HG03103 (cell line): ENCODE measurements around the gene MPPED2.
"Not testable (repeated sequence)": the region's sequence is repeated elsewhere in the genome, so short reads cannot be mapped to it uniquely, and the experiment has no call there.

Experiments
- ATAC-seq: cut with Tn5 transposase; IDR thresholded peaks from one replicate; pipeline ENCODE4 v1.9.1; 2021; ENCODE audit warnings: low read depth; ENCODE audit not compliant: unreplicated experiment

MPPED2 gene

DNA sequence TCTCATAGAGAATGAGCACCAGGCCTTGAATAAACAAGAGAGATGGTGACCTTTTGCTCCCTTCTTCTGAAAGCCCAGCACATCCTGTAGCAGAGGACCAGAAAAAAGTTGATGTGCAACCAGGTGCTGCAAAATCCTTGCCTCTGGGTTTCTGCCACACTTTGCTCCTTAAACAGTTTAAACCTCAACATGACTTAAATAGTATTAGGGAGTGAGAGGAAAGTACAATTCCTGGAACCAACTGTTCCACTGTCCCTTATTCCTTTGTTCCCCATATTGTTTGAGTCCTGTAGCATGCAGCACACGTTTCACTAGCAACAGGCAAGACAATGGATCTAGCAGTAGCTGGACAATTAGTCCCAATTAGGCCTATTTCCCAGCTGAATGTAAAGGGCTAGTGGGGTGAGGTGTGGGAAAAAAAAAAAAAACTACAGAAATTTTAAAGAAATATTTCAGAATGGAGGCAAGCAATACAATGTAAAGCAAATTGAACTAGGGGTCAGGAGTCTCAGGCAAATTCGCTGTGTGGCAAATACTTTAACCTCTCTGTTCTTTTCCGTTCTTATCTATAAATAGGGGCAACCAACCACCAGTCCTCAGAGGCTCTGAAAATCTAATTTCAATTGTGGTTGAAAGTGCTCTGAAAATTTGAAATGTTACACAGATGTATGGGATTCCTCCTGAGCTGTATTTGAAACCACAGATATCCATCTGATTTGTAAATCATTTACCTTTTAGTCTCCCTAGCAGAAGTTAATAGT, 6.6 kb downstream of the MPPED2 start:
- no peak for ATAC-seq

DNA sequence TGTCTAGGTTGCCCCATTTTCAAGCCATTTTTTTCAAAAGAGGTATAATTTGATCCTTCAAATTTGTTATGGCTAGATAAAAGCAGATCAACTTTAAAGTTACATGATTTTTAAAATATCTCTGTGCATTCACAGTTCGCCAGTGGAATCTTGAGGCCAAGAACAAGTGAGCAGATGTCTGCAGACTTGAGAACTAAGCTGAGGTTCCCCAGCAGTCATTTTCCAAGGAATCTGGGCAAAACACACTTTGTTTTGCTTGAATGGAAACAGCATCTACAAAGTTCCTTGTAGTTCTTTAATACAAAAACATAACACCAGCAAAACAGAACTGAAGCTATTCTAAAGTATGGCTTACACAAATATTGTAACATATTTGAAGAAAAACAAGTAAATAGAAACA, 7.7 kb downstream of the MPPED2 start:
- no peak for ATAC-seq

DNA sequence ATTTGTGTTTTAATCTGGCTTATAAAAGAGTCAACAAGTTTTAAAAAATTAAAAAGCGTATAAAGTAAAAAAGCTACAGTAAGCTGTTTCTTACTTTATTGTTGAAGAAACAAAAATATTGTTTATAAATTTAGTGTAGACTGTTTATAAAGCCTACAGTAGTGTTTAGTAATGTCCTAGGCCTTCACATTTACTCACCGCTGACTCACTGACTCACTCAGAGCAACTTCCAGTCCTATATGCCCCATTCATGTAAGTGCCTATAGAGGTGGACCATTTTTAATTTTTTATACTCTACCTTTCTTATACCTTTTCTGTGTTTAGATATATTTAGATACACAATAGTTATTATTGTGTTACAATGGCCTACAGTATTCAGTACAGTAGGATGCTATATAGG, 12.2 kb downstream of the MPPED2 start:
- ATAC-seq: no peak

DNA sequence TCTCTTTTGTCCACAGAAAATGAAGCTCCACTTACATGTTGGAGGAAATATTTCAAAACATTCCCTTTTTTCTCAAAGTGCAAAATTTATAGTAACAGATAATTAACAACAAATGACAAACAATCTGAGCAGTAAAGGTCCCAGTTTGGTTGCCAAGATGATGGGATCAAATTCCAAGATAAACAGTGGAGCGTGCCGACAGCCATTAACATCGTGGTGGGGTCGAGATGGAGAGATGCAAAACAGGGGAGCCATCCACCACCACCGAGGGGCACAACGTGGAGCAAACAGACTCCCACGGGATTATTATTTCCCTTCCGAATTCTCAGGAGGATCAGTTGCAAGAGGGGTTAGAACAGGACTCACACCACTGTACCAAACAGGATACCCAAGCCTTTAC, 17.2 kb downstream of the MPPED2 start:
- ATAC-seq: no peak

DNA sequence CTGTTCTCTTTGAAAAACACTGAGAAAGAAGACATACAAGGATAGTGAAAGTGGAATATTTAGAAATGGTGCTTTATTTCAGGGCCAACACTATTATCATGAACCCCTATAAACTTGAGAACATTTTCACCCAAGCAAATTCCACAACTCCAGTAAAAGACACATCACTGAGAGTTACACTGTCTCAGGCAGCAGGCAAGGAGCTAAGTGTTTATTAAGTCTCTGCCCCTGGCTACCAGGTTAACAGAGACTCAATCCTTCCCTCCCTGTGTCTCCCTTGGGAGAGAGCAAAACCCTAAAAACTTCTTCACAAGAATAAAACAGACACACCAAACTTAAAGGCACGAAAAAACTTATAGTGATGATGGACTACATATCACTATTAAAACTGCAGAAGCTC, 18.5 kb downstream of the MPPED2 start:
- ATAC-seq: no peak

DNA sequence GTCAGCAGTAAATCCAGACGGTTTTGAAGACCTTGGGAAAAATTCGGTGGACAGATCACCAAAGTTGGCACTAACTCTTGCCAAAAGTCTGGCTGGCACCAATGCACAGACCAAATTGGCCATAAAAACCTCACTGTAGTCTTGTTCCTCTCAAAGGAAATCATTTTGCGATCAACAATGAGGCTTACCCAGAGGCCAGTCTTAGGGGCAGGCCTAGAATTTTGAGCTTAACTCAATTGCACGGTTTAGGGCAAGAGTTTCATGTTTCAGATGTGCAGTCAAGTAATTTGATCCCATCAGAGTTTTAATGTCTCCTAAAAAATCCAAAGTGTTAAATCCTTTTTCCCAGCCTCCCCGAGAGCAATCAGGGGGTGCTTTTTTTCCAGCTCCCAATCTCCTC, 19.0 kb downstream of the MPPED2 start:
- no peak for ATAC-seq

DNA sequence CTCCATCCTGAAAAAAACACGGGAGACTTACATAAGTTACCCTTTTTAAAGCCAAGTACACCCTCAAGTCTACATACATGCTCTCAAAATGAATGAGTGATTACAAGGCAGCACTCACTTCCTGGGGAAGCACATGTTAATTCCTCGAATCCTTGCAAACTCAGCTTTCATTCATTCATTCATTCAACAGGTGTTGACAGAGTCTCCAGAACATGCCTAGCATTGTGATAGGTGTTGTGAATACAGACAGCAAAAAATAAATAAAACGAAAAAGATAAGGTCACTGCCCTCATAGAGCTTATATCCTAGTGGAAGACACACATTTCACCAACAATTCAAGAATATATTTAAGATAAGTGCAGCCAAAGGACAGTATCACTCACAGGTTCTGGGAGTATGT, 19.7 kb downstream of the MPPED2 start:
- ATAC-seq: no peak

DNA sequence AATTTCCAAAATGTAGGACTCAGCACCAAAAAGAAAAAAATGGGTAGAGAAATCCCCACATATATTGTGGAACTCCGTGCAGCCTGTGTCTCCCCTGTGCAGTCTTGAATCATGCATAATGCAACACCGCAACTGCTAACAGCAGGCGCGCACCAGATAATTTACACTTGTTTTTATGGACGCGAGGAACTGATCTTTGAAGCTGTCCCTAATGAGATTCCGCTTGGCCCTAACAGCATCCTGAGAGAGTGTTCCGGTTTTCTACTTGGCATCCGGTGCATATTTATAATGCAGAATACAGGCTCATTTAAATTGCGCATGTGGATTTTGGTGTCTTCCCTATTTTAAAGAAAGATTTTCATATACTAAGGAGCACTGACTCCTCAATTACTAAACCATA, 21.1 kb downstream of the MPPED2 start:
- no peak for ATAC-seq

DNA sequence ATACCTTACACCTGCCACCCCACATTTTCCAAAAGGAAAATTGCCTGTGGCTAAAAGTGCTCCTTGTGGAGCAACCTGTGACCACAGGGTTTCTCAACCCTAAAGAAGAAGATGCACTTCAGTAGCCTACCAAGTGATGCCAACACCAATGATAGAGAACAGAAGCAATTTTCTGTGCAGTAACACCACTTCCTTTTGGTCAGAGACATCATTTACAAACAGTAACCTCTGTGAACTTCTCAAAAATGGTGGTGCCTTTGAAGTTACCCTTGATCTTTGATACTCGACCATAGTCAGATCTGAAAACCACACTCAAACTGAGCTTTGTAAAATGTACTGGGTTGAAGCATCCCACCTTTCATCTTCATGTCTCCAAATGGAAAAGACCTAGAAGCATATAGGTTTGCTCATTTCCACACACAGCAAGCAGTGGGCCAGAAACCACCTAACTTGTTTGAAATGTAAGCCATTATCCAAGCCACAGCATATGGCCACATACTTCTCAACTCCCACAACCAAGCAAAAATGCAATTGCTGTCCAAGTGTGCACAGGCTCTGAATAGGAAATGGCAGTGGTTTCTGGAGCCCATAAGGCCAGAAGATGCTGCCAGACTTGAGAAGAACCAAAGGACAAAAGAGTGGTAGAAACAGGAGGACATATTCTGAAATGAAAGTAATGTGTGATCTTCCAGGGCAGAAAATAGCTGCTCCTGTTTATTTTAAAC, 24.3 kb downstream of the MPPED2 start:
- no peak for ATAC-seq

DNA sequence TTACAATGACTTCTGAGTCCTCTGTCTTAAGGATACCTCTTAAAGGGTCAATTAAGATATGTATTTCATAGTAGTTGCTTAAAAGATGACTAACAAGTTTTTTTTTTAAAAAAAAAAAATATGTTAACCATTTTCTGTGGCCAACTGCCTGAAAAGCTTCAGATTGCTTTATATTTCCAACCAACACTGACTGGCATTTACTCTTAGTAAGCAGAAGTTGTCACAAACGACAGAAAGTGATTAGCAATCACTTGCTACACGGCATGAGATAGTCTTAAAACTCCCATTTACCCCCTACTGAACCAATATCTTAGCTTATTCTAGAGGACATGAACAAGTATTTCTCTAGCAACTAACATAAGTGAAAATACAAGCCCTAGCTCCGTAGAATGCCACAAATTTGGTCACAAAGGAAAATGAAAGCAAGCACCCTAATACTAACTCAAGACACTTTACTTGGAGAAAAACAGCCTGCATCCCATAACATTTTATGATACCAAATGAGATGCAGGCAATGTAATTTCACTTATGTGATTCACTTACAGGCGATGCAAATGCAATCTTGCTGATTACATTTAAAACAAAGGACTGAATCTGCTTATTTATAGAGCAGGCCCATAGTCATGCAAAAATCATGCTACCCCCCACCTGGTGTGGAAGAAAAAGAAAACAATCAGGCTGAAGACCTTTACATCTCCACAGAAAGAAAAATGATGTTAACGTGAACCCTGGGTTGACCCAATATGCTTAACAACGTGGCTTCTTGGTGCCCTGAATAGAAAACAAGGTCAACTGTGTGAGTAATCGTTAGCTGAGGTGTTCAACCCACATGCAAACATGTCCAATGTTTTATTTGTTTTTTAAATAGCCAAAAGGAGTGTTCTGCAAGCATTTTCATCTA, 25.7 kb downstream of the MPPED2 start:
- no peak for ATAC-seq

DNA sequence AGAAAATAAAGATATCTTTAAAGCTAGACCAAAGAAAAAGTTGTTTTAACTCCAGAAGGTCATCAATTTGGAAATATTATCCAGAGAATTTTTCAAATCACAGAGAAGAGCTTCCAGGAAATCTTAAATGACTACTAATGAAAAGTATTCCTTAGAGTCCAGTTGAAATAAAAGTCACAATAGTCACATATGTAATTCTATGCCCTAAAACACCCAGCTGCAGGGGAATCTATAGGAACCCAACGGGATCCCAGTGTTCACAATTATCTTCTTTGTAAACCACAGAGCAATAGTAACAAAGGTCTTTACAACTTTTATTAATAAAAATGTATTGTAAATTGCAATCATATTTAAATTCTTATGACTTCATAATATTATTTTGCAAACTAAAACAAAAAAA, 27.1 kb downstream of the MPPED2 start:
- no peak for ATAC-seq

DNA sequence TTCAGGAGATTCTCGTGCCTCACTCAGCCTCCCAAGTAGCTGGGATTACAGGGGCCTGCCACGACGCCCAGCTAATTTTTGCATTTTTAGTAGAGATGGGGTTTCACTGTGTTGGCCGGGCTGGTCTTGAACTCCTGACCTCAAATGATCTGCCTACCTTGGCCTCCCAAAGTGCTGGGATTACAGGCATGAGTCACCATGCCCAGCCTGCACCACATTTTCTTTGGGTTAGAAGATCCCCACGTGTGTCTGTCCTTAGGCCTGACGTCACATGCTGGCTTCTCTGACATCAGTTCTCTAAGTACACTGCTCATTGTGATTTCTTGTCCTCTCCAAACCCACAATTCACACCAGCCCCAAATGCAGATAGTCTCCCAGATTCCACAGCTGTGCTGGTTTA, 31.6 kb downstream of the MPPED2 start:
- not testable (repeated sequence) for ATAC-seq

DNA sequence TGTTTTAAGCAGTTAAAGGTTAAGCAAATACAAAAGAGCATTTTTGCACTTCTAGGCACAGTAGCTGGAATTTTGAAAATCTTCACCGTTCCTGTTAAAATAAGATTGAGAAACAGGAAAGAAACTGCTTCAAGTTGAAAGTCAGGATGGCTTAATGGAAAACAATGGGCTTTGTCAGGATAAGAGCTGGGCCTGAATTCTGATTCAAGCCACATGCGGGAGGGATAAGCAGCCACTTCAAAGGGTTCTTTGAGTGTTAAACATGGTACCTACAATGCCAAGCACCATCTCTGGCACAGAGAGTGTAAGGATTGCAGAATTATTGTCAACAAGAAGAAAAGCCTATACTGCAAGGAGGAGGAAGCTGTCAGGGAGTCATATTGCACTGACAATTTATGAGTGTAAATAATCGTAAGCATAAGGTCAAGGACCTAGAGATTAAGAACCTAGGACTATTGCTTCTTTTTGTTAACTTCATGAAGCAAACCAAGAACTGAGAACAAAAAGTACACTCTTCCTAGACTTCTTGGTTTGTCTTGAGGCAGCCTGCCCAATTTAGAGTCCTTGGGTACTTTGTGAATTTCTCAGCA, 32.5 kb downstream of the MPPED2 start:
- no peak for ATAC-seq

DNA sequence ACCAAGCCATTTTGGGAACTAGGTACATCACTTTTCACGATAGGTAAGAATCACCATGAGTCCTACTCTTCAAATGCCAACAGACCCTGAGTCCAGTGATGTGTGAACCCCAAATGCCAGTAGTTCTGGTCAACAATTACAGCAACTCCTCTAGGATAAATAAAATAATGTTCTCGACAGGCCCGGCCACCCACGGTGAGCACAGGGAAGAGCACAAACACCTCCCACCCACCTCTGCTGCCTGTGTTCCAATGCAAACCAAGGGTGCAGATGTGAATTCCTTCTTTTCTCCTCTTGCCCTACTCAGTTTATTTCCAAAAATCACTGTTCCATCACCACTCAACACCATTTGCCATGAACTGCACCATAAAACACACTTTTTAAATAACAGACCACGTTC, 33.3 kb downstream of the MPPED2 start:
- ATAC-seq: no peak

DNA sequence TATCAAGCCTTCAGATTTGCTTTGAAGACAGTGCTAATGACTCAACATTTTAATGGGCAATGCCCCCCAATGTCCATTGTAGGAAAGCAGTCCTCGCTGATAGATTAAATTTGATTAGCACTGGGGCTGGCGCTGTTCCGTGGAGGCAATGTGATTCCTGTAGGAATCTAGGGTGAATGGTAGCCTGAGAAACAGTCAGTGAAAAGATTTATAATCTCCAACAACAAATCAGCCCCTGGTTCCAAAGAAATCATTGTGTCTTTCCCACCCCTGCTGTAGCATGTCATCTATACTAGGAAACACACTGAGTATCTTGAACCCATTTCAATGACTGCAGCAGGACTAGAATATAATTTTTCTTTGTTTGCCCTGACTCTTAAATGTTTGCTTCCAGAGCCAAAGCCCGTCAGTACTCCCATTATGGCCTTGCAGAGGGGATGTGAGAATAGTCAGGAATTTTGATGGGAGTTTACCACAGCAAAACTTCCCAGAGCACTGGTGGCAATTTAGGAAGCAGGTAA, 36.1 kb downstream of the MPPED2 start:
- no peak for ATAC-seq

DNA sequence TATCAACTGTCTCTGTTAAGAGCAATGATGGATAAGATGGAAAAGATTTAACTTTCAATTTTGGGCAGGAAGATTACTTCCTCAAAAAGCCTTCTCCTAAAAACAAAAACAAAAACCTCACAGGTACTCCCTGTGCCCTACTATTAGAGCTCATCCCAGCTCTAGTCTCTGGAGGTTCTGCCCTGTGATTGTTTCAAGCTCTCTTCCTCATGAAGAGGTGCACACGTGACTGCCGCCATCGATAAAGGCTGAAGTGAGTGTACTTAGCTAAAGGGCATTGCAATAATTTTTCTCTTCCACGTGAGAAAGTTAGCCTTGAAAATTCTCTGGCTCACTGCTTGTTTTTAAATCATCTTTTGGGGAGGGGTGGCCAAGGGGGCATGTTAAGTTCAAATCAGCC, 36.6 kb downstream of the MPPED2 start:
- no peak for ATAC-seq

DNA sequence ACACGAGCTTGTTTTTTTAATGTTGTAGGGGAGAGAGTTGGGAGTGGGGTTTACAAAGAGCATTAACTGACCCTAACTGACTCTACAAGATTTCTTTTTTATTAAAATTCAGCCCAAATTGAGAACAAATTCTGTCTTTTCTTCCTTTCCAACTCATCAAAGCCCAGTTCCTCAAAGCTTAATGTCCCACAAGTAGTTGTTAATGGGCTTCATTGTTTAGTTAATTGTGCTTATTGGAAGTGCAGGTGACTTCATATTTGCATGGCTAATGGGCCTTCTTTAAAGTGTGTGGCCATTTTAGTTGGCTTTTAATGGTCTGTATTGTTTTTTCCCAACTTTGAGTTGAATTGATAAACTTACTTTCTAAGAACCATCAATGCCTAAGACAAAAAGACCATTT, 39.8 kb downstream of the MPPED2 start:
- no peak for ATAC-seq

DNA sequence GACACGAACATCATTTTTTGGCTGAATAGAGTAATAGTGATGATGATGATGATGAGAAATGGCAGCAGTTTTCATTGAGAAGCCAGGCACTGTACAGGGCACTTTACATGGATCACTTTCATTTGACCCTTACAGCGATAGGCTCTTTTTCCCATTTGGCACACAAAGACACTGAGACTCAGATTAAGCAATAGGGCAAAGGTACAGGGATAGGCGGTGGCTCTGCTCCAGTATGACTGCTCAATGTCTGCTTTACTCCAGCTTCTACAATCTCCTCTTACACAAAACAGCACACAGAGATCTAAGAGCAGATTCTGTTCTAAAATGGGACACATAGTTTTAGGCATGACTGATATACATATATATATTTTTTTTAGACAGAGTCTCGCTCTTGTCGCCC, 40.6 kb downstream of the MPPED2 start:
- no peak for ATAC-seq

DNA sequence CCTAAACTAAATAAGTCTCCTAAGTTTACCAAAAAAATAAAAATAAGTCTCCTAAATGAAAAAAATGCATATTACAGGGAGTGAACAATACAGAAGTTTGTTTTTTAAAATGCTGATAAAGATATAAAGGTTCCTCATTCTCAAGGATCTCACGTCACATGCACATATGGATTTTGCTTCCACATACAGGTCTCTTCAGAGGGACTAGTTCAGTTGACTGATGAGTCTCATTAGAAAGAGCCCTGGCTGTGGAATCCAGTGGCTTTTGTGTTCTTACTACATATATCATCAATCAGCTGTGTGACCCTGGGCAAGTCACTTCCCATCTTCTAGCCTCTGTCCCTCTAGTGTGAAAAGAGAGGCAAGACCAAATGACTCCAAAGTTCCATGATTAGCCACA, 43.1 kb downstream of the MPPED2 start:
- ATAC-seq: no peak

DNA sequence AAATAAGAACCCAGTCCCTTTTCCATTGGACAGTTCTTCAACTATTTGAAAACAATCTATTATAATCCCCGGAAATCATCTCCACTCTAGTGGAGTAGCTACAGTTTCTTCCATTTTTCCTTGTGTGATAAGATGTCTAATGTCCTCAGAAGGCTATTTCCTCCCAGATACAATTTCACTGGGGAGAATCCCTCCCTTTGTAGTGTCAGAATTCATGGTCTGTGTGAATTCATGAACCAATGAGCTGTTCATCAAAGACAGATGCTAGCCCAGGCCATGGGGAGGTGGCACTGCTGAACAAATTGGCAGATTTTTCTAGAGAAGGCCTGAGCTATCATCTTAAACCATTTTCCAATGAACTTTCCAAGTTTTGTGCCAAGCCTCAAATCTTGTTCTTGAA, 45.4 kb downstream of the MPPED2 start:
- ATAC-seq: no peak

DNA sequence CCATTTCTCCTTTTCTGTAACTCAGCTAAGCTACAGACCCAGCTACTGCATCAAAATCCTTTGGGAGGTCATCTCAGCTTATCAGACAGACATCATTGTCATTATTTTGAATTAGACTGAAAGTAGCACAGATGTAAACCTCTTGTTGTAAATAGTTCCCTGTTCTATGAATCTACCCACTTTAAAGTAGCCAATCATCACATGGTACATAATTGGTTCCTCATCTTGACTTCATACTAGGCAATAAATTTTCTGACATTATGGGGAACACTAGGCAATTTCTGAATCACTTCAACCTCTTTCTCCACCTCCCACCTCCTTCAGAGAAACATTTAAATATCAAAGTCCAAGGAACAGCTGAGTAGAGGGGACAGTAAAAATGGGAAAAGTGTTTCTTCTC, 47.9 kb downstream of the MPPED2 start:
- no peak for ATAC-seq
